Osteoblast (primary cell): ENCODE results near the gene SH3D21. TPM values are rescaled to one million over a fixed set of nuclear protein-coding genes. Genes with fewer than 3 reads are reported as not detected.

Experiments used
- DNase-seq: peaks from one replicate; pipeline ENCODE4 v3.0.0; 2011; ENCODE audit warnings: low spot score, mixed read lengths; ENCODE audit not compliant: insufficient read length; ENCODE audit errors: missing footprints
- H2AFZ ChIP-seq: 2 replicates; pipeline ENCODE4 v1.6.0; 2011; ENCODE audit warnings: mild to moderate bottlenecking, low read length
- H3K27ac ChIP-seq: 2 replicates; pipeline ENCODE4 v1.5.1; 2011; ENCODE audit warnings: mild to moderate bottlenecking, low read depth, low read length, moderate library complexity
- H3K27me3 ChIP-seq: 2 replicates; pipeline ENCODE4 v1.6.0; 2012; ENCODE audit warnings: mild to moderate bottlenecking, control low read depth, inconsistent platforms, low read length, moderate library complexity; ENCODE audit not compliant: insufficient read depth
- H3K36me3 ChIP-seq: 2 replicates; pipeline ENCODE4 v1.5.1; 2011; ENCODE audit warnings: mild to moderate bottlenecking, low read length, control low read depth, moderate library complexity; ENCODE audit not compliant: insufficient read depth
- H3K4me1 ChIP-seq: 2 replicates; pipeline ENCODE4 v1.5.1; 2011; ENCODE audit warnings: mild to moderate bottlenecking, low read length, control low read depth, moderate library complexity; ENCODE audit not compliant: insufficient read depth
- H3K4me2 ChIP-seq: 2 replicates; pipeline ENCODE4 v1.6.0; 2011; ENCODE audit warnings: mild to moderate bottlenecking, low read length; ENCODE audit not compliant: insufficient read depth
- H3K4me3 ChIP-seq: fragments of 200-600 bp; sonication (generic); 3 replicates; pipeline ENCODE4 v1.5.1; 2012; ENCODE audit warnings: mild to moderate bottlenecking, low read length, inconsistent platforms; ENCODE audit not compliant: insufficient read depth
- H3K79me2 ChIP-seq: 2 replicates; pipeline ENCODE4 v1.6.0; 2012; ENCODE audit warnings: mild to moderate bottlenecking, low read length, control low read depth, inconsistent platforms; ENCODE audit not compliant: insufficient read depth
- H3K9me3 ChIP-seq: 2 replicates; pipeline ENCODE4 v1.5.1; 2011; ENCODE audit warnings: low read depth, low read length, control low read depth
- H4K20me1 ChIP-seq: 2 replicates; pipeline ENCODE4 v1.6.0; 2012; ENCODE audit warnings: mild to moderate bottlenecking, low read length, control low read depth; ENCODE audit not compliant: insufficient read depth
- total RNA-seq: library from RNA; depleted of rRNA; stranded (reverse); fragments of >200 nt; gene quantifications from 2 replicates; pipeline ENCODE4 v1.2.3, GENCODE V29; 2012
- TF ChIP-seq, protein P1 (sequence below): IDR thresholded peaks from 2 replicates; pipeline ENCODE4 v1.5.1; 2011; ENCODE audit warnings: mild to moderate bottlenecking, low read depth, low read length, moderate library complexity; ENCODE audit errors: extremely low read depth

Gene SH3D21
- total RNA-seq, 1 donor: 2.2 TPM

DNA sequence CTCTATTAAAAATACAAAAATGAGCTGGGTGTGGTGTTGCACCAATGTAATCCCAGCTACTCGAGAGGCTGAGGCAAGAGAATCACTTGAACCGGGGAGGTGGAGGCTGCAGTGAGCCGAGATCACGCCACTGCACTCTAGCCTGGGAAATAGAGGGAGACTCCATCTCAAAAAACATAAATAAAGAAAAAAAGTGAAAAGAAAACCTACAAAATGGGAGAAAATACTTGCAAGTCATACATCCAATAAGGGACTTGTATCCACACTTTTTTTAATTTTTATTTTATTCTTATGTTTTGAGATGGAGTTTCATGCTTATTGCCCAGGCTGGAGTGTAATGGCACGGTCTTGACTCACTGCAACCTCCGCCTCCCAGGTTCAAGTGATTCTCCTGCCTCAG is 29.5 kb upstream of the SH3D21 start:
- peaks cover 27% of the 10 kb centered on the region for H3K36me3 ChIP-seq
- no peak for DNase-seq

DNA sequence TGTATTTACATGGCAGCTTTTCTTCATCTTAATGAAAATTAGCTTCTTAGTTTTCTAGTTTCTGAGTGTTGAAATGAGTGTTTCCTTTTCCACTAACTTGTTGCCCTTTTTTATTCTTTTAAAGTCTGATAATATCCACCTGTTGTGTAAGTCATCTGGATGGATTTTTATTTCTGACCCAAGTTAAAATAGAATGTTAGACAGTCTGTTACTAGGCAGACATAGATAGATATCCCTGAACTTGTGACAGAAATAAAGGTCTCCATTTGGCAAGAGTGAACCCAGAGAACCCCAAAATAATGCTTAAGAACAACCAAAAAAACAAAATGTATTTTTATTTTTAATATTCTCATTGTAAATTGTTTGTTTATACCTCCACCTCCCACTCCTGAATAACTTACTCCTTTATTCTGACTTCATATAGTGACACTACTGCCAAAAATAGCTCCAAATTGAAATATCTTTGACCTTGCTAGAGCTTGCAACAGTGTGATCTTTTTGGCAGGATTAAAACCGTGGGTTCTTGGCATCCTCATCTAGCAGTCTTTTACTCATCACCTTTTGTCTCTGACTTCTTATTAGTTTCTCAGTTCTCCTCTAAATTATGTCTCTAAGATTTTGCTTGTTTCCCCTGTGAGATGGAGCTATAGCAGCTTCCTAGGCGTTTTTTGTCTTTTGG is 26.9 kb upstream of the SH3D21 start:
- Histone ChIP-seq H3K4me3 (no peak overlapping the region), H3K27ac (peak overlapping the region; percentile 8), H3K4me2 (no peak overlapping the region), H3K79me2 (peaks cover 83% of the 10 kb centered on the region), H2AFZ (no peak overlapping the region), H3K36me3 (peaks cover 27% of the 10 kb centered on the region), H3K27me3 (no peaks in the 10 kb centered on the region), H4K20me1 (peaks cover 20% of the 10 kb centered on the region), H3K4me1 (peaks cover 8% of the 10 kb centered on the region), H3K9me3 (no peaks in the 10 kb centered on the region)
- peak; percentile 37 for DNase-seq
- TF ChIP-seq, protein P1, sequence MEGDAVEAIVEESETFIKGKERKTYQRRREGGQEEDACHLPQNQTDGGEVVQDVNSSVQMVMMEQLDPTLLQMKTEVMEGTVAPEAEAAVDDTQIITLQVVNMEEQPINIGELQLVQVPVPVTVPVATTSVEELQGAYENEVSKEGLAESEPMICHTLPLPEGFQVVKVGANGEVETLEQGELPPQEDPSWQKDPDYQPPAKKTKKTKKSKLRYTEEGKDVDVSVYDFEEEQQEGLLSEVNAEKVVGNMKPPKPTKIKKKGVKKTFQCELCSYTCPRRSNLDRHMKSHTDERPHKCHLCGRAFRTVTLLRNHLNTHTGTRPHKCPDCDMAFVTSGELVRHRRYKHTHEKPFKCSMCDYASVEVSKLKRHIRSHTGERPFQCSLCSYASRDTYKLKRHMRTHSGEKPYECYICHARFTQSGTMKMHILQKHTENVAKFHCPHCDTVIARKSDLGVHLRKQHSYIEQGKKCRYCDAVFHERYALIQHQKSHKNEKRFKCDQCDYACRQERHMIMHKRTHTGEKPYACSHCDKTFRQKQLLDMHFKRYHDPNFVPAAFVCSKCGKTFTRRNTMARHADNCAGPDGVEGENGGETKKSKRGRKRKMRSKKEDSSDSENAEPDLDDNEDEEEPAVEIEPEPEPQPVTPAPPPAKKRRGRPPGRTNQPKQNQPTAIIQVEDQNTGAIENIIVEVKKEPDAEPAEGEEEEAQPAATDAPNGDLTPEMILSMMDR: no peak

More for the DNA sequence above, 29.5 kb upstream of the SH3D21 start:
- H3K27ac ChIP-seq: no peak overlapping the region
- peaks cover 90% of the 10 kb centered on the region for H3K79me2 ChIP-seq
- H2AFZ ChIP-seq: no peak overlapping the region
- no peaks in the 10 kb centered on the region for H3K9me3 ChIP-seq
- peaks cover 29% of the 10 kb centered on the region for H4K20me1 ChIP-seq
- TF ChIP-seq, protein P1: no peak
- H3K27me3 ChIP-seq: no peaks in the 10 kb centered on the region
- H3K4me3 ChIP-seq: no peak overlapping the region
- peaks cover 8% of the 10 kb centered on the region for H3K4me1 ChIP-seq
- H3K4me2 ChIP-seq: no peak overlapping the region

DNA sequence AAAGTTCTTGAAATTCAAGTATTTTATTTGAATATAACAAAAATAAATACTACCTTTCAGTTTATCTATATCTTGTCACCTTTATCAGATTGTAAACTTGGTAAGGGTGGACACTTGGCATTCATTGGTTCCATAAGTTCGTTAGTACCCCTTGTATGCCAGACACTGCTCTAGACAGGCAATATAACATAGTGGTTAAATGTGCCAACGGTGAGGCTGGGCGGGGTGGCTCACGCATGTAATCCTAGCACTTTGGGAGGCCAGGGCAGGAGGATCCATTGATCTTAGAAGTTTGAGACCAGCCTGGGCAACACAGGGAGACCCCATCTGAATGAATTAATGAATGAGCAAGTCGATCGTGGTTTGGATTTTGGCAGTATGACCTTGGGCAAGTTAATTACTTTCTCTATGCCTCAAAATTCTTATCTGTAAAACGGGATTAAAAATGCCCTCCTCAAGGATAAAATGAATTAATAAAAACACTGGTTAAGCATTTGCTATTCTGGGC is 26.3 kb upstream of the SH3D21 start:
- H3K27me3 ChIP-seq: no peaks in the 10 kb centered on the region
- H4K20me1 ChIP-seq: peaks cover 20% of the 10 kb centered on the region
- DNase-seq: no peak
- peak overlapping the region; percentile 8 for H3K27ac ChIP-seq
- peaks cover 81% of the 10 kb centered on the region for H3K79me2 ChIP-seq
- no peaks in the 10 kb centered on the region for H3K9me3 ChIP-seq
- H3K4me2 ChIP-seq: no peak overlapping the region
- TF ChIP-seq, protein P1: no peak
- no peak overlapping the region for H2AFZ ChIP-seq
- H3K4me1 ChIP-seq: peaks cover 8% of the 10 kb centered on the region
- H3K36me3 ChIP-seq: peaks cover 33% of the 10 kb centered on the region
- no peak overlapping the region for H3K4me3 ChIP-seq

DNA sequence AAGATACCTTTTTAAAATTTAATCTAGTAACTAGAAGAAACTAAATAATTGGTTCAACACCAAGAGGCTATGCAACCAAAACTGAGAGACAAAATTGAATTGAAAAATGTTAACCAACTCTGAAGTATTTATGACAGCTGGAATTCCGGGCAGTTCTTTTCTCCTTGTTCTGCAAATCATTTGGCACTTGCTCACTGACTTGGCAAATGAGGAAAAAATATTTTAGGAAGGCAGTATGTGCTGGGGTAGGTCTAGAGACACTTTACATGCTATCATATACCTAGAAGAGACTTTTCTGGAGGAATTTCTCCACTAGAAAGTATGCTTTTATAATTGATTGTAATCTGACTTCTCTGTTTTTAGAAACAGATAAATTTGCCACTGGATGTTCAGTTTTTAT is 22.1 kb upstream of the SH3D21 start:
- peaks cover 83% of the 10 kb centered on the region for H3K79me2 ChIP-seq
- peak overlapping the region; percentile 28 for H3K27ac ChIP-seq
- peaks cover 18% of the 10 kb centered on the region for H4K20me1 ChIP-seq
- no peaks in the 10 kb centered on the region for H3K9me3 ChIP-seq
- H3K4me1 ChIP-seq: peaks cover 11% of the 10 kb centered on the region
- no peak overlapping the region for H2AFZ ChIP-seq
- TF ChIP-seq, protein P1: no peak
- no peak overlapping the region for H3K4me2 ChIP-seq
- H3K4me3 ChIP-seq: no peak overlapping the region
- H3K36me3 ChIP-seq: peaks cover 67% of the 10 kb centered on the region
- no peaks in the 10 kb centered on the region for H3K27me3 ChIP-seq
- DNase-seq: no peak
